Neutrophil (primary cell): Measurements from ENCODE around the gene PPP1R37.

Experiments used
- H3K27ac ChIP-seq: fragments of 200-600 bp; sonication (generic); 2 replicates; pipeline ENCODE4 v1.5.1; 2016; ENCODE audit warnings: mild to moderate bottlenecking, moderate library complexity
- H3K27me3 ChIP-seq: fragments of 200-600 bp; sonication (generic); 2 replicates; pipeline ENCODE4 v1.6.0; 2016; ENCODE audit warnings: mild to moderate bottlenecking
- H3K36me3 ChIP-seq: fragments of 200-600 bp; sonication (generic); 2 replicates; pipeline ENCODE4 v1.5.1; 2017
- H3K4me1 ChIP-seq, 2 experiments: fragments of 200-600 bp in 1 of 2; sonication (generic) in 1 of 2; 1 replicate in 1 of 2; 2 replicates in 1 of 2; pipeline versions ENCODE4 v1.5.1 to v1.6.1; 2013 to 2016; ENCODE audit warnings: low read depth in 1 of 2, low read length in 1 of 2, mild to moderate bottlenecking in 1 of 2, moderate library complexity in 1 of 2; ENCODE audit not compliant: control insufficient read depth in 1 of 2, insufficient read depth in 1 of 2
- H3K4me3 ChIP-seq, 2 experiments: fragments of 200-600 bp in 1 of 2; sonication (generic) in 1 of 2; 1 replicate in 1 of 2; 2 replicates in 1 of 2; pipeline ENCODE4 v1.5.1; 2013 to 2016; ENCODE audit warnings: low read depth in 1 of 2, low read length in 1 of 2, mild to moderate bottlenecking in 1 of 2, moderate library complexity in 1 of 2
- H3K9me3 ChIP-seq: fragments of 200-600 bp; sonication (generic); 2 replicates; pipeline ENCODE4 v1.5.1; 2016
- TF ChIP-seq, protein P1 (sequence below): fragments of 200-600 bp; sonication (generic); IDR thresholded peaks from 2 replicates; pipeline ENCODE4 v1.5.1; 2016; ENCODE audit warnings: antibody characterized with exemption

PPP1R37 gene

DNA sequence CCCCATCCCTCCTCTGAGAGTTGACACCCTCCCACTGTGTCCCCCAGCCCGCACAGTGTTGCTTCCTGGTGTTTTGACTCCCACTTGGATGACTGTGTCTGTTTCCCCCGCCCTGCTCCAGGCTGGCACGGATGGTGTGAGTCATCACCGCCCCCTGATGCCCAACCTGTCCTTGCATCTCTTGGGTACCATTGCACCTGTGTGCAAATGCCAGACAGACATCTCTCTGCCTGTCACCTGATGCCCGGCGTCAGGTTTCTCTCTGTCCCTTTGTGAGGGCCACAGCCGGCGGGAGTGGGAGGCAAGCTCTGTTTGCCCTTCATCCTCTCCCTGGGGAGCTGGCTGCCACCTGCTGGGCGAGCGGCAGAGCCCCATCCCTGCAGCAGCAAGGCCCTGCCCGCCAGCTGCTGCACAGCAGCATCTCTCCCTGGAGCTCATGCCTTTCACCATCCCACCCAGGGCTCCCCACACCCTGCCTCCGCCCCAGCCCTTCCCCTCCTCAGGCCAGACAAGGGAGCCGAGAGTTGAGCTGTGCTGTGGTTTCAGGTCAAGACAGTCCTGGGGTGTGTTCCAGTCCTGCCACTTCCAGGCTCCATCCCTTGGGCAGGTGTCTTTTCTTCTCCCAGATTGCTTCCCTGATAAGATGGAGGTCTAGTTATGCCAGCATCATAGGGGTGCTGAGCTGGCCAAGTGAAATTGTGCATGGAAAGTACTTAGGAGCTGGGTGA, 38.1 kb downstream of the PPP1R37 start:
- H3K36me3 ChIP-seq = no peaks in the 10 kb centered on the region
- no peak overlapping the region for H3K27ac ChIP-seq
- H3K4me3 ChIP-seq = no peak overlapping the region
- peaks cover 0 to 3% of the 10 kb centered on the region in 2 experiments for H3K4me1 ChIP-seq
- no peaks in the 10 kb centered on the region for H3K27me3 ChIP-seq
- TF ChIP-seq, protein P1, sequence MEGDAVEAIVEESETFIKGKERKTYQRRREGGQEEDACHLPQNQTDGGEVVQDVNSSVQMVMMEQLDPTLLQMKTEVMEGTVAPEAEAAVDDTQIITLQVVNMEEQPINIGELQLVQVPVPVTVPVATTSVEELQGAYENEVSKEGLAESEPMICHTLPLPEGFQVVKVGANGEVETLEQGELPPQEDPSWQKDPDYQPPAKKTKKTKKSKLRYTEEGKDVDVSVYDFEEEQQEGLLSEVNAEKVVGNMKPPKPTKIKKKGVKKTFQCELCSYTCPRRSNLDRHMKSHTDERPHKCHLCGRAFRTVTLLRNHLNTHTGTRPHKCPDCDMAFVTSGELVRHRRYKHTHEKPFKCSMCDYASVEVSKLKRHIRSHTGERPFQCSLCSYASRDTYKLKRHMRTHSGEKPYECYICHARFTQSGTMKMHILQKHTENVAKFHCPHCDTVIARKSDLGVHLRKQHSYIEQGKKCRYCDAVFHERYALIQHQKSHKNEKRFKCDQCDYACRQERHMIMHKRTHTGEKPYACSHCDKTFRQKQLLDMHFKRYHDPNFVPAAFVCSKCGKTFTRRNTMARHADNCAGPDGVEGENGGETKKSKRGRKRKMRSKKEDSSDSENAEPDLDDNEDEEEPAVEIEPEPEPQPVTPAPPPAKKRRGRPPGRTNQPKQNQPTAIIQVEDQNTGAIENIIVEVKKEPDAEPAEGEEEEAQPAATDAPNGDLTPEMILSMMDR = no peak
- no peaks in the 10 kb centered on the region for H3K9me3 ChIP-seq

DNA sequence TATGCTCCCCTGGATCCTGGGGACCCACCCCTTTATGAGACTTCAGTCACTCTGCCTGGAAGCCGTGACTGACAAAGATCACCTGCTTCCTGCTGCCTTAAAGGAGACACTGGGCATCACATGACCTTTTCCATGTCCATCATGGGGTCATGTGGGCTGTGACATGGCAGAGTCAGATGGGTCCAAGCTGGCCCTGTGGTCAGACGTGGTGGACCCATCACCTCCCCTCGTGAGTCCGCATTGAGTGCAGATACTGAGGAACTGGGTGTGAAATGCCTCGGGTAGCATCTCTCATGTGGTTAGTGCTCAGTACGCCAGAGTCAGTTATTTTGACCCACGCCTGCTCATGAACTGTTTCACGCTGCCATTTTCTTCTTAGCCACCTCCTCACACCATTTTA, 40.7 kb downstream of the PPP1R37 start:
- TF ChIP-seq, protein P1 = no peak
- H3K36me3 ChIP-seq = no peaks in the 10 kb centered on the region
- H3K27me3 ChIP-seq = no peaks in the 10 kb centered on the region
- H3K9me3 ChIP-seq = no peaks in the 10 kb centered on the region
- no peaks in the 10 kb centered on the region for H3K4me1 ChIP-seq
- H3K27ac ChIP-seq = no peak overlapping the region
- no peak overlapping the region for H3K4me3 ChIP-seq

DNA sequence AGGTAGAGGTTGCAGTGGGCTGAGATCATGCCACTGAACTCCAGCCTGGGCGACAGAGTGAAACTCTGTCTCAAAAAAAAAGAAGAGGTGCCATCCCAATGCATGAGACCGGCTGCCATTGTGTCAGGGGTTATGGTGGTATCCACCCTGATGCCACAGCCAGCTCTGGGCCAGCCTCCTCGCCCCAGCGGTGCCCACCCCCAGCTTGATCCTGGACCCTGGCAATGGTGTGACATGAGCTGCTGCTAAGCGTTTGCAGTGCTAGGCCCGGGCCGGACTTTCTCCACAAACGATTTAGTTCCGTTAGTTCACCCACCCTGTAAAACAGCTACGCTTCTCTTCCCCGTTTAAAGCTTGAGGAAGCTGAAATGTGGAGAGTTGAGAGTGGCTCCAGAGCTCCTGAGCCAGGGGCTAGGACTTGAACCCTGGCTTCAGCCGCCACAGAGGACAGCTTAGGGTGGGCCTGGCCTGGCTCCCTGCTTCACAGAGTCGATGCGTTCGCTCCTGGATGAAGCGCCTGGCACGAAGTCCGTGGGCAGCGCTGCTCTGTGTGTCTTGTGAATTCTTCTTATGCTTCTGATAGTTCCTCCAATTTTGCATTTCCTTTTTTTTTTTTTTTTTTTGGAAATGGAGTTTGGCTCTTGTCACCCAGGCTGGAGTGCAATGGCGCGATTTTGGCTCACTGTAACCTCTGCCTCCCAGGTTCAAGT, 42.4 kb downstream of the PPP1R37 start:
- H3K4me3 ChIP-seq = no peak overlapping the region
- H3K9me3 ChIP-seq = no peaks in the 10 kb centered on the region
- H3K27ac ChIP-seq = no peak overlapping the region
- H3K4me1 ChIP-seq = no peaks in the 10 kb centered on the region
- H3K36me3 ChIP-seq = peaks cover under 1% of the 10 kb centered on the region
- H3K27me3 ChIP-seq = no peaks in the 10 kb centered on the region
- TF ChIP-seq, protein P1 = no peak

DNA sequence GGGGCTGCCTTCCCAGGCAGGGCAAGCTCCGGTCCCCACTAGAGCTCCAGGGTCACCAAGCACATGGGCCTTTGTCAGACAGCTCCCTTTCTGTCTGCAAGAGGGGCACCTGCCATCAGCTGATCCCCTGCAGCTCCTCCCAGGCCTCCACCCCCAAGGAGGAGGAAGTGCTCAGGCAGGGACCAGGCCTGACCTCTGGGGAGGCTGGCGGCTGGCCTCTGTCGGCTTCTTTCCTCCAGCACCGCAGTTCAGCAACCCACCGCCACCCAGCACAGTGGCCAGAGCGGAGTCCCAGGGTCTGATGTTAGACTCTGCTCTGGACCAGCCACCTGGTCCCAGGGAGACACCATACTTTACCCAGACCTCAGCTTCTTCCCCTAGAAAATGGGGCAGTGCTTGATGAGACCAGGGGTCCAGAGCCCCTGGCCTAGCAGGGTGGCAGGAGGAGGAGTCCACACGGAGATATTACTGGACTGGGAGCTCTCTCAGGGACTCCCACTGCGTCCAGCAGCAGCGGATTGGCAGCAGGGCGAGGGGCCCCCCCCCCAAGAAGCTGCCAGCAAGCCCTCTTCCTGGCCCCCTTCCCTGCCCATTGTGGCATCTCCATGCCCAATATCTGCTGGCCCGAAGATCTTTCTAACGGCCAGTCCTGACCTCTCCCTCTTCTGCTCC, 43.7 kb downstream of the PPP1R37 start:
- TF ChIP-seq, protein P1 = no peak
- Histone ChIP-seq H3K4me3 (no peak overlapping the region), H3K36me3 (peaks cover 14% of the 10 kb centered on the region), H3K27me3 (no peaks in the 10 kb centered on the region), H3K4me1 (no peaks in the 10 kb centered on the region), H3K27ac (no peak overlapping the region), H3K9me3 (no peaks in the 10 kb centered on the region)

DNA sequence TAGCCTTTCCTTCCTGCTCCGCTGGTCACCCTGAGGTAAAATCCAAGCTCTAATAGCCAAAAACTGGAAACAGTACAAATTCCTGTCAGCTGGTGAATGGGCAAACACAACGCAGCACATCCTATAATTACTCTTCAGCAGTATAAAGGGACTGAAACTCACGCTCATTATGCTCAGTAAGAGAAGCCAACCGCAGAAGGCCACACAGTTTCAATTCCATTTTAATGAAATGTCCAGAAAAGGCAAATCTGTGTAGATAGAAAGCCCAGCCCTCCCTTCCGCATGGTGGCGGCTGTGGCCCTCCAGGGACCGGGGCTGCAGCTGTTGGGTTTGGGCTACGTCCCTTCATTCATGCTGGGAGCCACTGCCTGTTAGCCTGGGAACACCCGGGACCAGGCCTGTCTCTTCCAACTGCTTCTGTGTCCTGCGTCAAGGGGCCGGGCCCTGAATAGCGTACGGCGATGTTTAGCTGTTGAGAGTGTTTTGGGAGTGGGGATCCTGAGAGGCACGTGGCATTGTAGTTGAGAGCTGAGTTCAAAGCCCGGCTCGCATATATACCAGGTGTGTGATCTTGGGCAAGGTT, 44.3 kb downstream of the PPP1R37 start:
- no peak overlapping the region for H3K27ac ChIP-seq
- H3K4me3 ChIP-seq = no peak overlapping the region
- H3K27me3 ChIP-seq = no peaks in the 10 kb centered on the region
- H3K9me3 ChIP-seq = no peaks in the 10 kb centered on the region
- peaks cover 20% of the 10 kb centered on the region for H3K36me3 ChIP-seq
- H3K4me1 ChIP-seq = no peaks in the 10 kb centered on the region
- TF ChIP-seq, protein P1 = no peak
